ENCODE results near the gene SLC35F1.
"Not testable (repeated sequence)": the region's sequence is repeated elsewhere in the genome, so short reads cannot be mapped to it uniquely, and the experiment has no call there.

The SLC35F1 gene

DNA sequence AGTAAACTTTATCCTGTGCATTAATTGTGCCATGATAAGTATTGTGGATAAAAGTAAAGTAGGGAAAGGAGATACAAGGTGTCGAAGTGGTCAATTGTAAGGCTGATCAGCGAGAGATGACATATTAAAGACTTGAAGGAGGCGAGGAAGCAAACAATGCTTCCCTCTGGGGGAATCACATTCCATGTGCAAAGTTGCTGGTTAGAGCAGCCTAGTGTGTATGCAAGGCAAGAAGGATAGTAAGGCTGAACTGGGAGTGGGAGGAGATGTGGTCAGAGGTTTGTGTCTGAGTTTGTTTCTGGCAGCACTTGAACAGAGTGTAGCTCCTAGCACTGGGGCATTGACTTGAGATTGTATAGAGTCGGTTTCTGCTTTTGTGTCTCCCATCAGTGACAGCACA lies 122.9 kb downstream of the SLC35F1 start:
- Histone ChIP-seq H3K27ac (ENCODE audit: poor library complexity, severe bottlenecking) (no peak overlapping the region), H3K36me3 (ENCODE audit: low read depth) (no peaks in the 10 kb centered on the region), H3K4me3 (ENCODE audit: severe bottlenecking) (no peak overlapping the region), H3K9me3 (ENCODE audit: severe bottlenecking) (no peaks in the 10 kb centered on the region), H3K27me3 (ENCODE audit: insufficient read depth, poor library complexity, severe bottlenecking) (no peaks in the 10 kb centered on the region), H3K4me1 (ENCODE audit: insufficient read depth, poor library complexity, severe bottlenecking) (no peaks in the 10 kb centered on the region)
- ATAC-seq (ENCODE audit: low read depth) (no peak), DNase-seq (ENCODE audit: low spot score) (no peak)
- TF ChIP-seq, protein P1, sequence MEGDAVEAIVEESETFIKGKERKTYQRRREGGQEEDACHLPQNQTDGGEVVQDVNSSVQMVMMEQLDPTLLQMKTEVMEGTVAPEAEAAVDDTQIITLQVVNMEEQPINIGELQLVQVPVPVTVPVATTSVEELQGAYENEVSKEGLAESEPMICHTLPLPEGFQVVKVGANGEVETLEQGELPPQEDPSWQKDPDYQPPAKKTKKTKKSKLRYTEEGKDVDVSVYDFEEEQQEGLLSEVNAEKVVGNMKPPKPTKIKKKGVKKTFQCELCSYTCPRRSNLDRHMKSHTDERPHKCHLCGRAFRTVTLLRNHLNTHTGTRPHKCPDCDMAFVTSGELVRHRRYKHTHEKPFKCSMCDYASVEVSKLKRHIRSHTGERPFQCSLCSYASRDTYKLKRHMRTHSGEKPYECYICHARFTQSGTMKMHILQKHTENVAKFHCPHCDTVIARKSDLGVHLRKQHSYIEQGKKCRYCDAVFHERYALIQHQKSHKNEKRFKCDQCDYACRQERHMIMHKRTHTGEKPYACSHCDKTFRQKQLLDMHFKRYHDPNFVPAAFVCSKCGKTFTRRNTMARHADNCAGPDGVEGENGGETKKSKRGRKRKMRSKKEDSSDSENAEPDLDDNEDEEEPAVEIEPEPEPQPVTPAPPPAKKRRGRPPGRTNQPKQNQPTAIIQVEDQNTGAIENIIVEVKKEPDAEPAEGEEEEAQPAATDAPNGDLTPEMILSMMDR (IDR thresholded peaks at IDR 0.05; ENCODE audit: poor library complexity, severe bottlenecking): no peak

DNA sequence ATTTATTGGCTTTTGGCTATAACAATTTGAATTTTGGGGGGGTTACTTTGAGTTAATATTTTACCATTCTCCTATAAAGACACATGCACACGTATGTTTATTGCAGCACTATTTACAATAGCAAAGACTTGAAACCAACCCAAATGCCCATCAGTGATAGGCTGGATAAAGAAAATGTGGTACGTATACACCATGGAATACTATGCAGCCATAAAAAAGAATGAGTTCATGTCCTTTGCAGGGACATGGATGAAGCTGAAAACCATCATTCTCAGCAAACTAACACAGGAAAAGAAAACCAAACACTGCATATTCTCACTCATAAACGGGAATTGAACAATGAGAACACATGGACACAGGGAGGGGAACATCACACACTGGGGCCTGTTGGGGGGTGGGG lies 130.4 kb downstream of the SLC35F1 start:
- not testable (repeated sequence) for H3K9me3 ChIP-seq (ENCODE audit: severe bottlenecking); H3K4me3 ChIP-seq (ENCODE audit: severe bottlenecking); H3K27ac ChIP-seq (ENCODE audit: poor library complexity, severe bottlenecking); ATAC-seq (ENCODE audit: low read depth); DNase-seq (ENCODE audit: low spot score); H3K27me3 ChIP-seq (ENCODE audit: insufficient read depth, poor library complexity, severe bottlenecking); H3K36me3 ChIP-seq (ENCODE audit: low read depth); H3K4me1 ChIP-seq (ENCODE audit: insufficient read depth, poor library complexity, severe bottlenecking)

DNA sequence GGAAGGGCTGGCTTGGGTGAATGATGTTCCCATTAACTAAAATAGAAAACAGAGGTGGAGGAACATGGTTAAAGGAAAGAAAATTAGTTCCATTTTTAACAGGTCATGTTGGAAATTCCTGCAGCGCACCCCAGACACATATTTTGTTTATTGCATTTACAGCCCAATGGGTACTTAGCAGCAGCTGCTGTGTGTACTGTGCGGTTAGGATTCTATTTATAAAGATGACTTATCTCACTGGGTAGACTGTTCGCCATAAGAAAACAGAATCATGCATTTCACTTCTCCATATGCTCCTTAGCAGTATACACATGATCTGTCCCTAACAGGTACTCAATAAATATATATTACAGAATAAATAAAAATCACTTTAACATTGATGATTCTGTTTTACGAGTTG lies 135.8 kb downstream of the SLC35F1 start:
- Histone ChIP-seq H3K4me3 (ENCODE audit: severe bottlenecking) (no peak overlapping the region), H3K36me3 (ENCODE audit: low read depth) (no peaks in the 10 kb centered on the region), H3K4me1 (ENCODE audit: insufficient read depth, poor library complexity, severe bottlenecking) (no peaks in the 10 kb centered on the region), H3K27ac (ENCODE audit: poor library complexity, severe bottlenecking) (no peak overlapping the region), H3K27me3 (ENCODE audit: insufficient read depth, poor library complexity, severe bottlenecking) (no peaks in the 10 kb centered on the region), H3K9me3 (ENCODE audit: severe bottlenecking) (no peaks in the 10 kb centered on the region)
- DNase-seq (ENCODE audit: low spot score) (no peak), ATAC-seq (ENCODE audit: low read depth) (no peak)
- TF ChIP-seq, protein P1 (IDR thresholded peaks at IDR 0.05; ENCODE audit: poor library complexity, severe bottlenecking): no peak

DNA sequence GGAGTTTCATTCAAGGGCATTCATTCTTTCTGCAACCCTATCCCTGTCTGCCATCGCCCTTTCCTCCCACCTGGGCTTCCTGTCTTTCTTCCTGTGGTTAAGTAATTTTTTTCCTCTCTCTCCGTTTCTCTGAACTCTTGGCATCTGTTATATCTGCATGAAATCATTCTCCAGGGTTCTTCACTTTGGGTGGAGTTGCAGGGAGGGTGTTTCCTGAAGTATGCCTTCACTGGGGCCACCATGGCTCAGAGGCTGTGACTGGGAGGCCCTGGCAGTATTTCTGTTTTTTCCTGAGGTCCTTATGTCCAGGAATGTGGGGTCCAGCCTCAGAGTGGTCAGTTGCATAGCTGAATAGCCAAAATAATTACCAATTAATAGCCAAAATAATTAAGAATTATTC lies 137.2 kb downstream of the SLC35F1 start:
- no peak for DNase-seq (ENCODE audit: low spot score)
- ATAC-seq (ENCODE audit: low read depth): no peak
- H3K36me3 ChIP-seq (ENCODE audit: low read depth): no peaks in the 10 kb centered on the region
- H3K9me3 ChIP-seq (ENCODE audit: severe bottlenecking): no peaks in the 10 kb centered on the region
- TF ChIP-seq, protein P1 (IDR thresholded peaks at IDR 0.05; ENCODE audit: poor library complexity, severe bottlenecking): no peak
- H3K4me3 ChIP-seq (ENCODE audit: severe bottlenecking): no peak overlapping the region
- no peak overlapping the region for H3K27ac ChIP-seq (ENCODE audit: poor library complexity, severe bottlenecking)
- no peaks in the 10 kb centered on the region for H3K4me1 ChIP-seq (ENCODE audit: insufficient read depth, poor library complexity, severe bottlenecking)
- no peaks in the 10 kb centered on the region for H3K27me3 ChIP-seq (ENCODE audit: insufficient read depth, poor library complexity, severe bottlenecking)

DNA sequence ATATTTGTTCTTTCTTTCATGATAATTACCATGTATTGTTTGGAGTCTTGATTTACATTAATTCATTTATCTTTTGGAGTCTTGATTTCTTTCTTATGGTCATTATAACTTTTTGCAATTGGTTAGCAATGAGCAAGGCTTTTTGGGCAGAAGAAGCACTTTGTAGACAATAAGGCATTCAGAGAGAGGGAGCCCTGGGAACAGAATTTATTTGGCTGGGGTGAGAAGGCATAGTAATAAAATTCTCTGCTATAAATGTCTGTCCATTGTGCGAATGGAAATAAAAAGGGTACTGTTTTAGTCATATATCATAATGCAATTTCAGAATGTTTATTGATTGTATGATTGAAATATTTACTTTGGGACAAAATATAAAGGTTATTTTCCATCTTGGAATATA lies 147.0 kb downstream of the SLC35F1 start:
- no peak overlapping the region for H3K27ac ChIP-seq (ENCODE audit: poor library complexity, severe bottlenecking)
- H3K36me3 ChIP-seq (ENCODE audit: low read depth): no peaks in the 10 kb centered on the region
- H3K4me3 ChIP-seq (ENCODE audit: severe bottlenecking): no peak overlapping the region
- no peak for DNase-seq (ENCODE audit: low spot score)
- H3K4me1 ChIP-seq (ENCODE audit: insufficient read depth, poor library complexity, severe bottlenecking): no peaks in the 10 kb centered on the region
- peaks cover 6% of the 10 kb centered on the region for H3K27me3 ChIP-seq (ENCODE audit: insufficient read depth, poor library complexity, severe bottlenecking)
- no peak for ATAC-seq (ENCODE audit: low read depth)
- no peaks in the 10 kb centered on the region for H3K9me3 ChIP-seq (ENCODE audit: severe bottlenecking)
- TF ChIP-seq, protein P1 (IDR thresholded peaks at IDR 0.05; ENCODE audit: poor library complexity, severe bottlenecking): no peak

All from RWPE2 (cell line).